ENCODE measurements around the gene ATP8A2. TPM values are rescaled to one million over a fixed set of nuclear protein-coding genes. Genes with fewer than 3 reads are reported as not detected.

The ATP8A2 gene
- total RNA-seq, 3 donors from 2014 or later: under 0.01 to 1.0 (median under 0.01) TPM

DNA sequence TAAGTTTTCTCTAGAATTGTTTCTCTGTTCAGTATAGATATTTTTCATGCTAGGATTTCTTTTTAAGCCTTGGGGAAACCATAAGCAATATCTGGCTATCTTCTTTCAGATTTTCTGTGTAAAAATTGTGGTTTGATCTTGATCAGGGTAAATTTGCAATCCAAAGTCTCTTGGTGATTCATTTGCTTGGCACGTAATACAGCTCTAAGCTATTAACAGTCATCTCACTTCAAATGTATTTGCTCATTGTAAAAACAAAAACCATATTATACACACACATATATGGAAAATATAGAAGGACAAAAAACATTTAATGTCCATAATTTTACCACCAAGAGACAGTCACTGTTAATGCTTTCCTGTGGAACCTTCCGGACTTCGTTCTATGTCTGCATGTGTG lies 489.1 kb downstream of the ATP8A2 start:
- no peak overlapping the region for H3K4me3 ChIP-seq
- intact Hi-C loops (cut with DNase I; ENCODE audit: low total_unique reads): no loop called here
- H3K27me3 ChIP-seq: no peaks in the 10 kb centered on the region

DNA sequence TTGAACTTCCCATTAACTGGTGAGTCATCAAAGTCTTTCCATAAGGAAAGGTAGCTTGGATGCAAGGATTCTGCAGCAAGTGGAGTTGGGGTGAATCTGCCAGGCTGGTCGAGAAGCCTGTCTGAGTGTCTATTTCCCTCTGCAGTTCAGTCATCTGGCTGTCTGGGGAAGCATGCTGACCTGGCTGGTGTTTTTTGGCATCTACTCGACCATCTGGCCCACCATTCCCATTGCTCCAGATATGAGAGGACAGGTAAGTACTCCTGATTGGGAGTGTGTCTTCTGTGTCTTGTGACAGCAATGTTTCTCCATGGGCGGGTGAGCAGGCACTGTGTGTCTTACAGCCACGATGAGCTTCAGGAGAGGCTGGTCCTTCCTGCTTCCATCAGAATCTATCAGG lies 490.4 kb downstream of the ATP8A2 start:
- H3K4me3 ChIP-seq: no peak overlapping the region
- no peak for DNase-seq (ENCODE audit: low spot score in 2 of 2)
- no peaks in the 10 kb centered on the region for H3K4me1 ChIP-seq
- intact Hi-C loops (cut with DNase I; ENCODE audit: low total_unique reads): no loop called here
- no peaks in the 10 kb centered on the region for H3K9me3 ChIP-seq
- no peaks in the 10 kb centered on the region for H3K27me3 ChIP-seq
- no peak for TF ChIP-seq POLR2A (IDR thresholded peaks at IDR 0.05)
- no peak for TF ChIP-seq POLR2AphosphoS5 (IDR thresholded peaks at IDR 0.05)
- TF ChIP-seq, protein P1, sequence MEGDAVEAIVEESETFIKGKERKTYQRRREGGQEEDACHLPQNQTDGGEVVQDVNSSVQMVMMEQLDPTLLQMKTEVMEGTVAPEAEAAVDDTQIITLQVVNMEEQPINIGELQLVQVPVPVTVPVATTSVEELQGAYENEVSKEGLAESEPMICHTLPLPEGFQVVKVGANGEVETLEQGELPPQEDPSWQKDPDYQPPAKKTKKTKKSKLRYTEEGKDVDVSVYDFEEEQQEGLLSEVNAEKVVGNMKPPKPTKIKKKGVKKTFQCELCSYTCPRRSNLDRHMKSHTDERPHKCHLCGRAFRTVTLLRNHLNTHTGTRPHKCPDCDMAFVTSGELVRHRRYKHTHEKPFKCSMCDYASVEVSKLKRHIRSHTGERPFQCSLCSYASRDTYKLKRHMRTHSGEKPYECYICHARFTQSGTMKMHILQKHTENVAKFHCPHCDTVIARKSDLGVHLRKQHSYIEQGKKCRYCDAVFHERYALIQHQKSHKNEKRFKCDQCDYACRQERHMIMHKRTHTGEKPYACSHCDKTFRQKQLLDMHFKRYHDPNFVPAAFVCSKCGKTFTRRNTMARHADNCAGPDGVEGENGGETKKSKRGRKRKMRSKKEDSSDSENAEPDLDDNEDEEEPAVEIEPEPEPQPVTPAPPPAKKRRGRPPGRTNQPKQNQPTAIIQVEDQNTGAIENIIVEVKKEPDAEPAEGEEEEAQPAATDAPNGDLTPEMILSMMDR (IDR thresholded peaks at IDR 0.05): no peak
- no peaks in the 10 kb centered on the region for H3K36me3 ChIP-seq
- no peak overlapping the region for H3K27ac ChIP-seq

More for the DNA sequence above, 489.1 kb downstream of the ATP8A2 start:
- no peaks in the 10 kb centered on the region for H3K4me1 ChIP-seq
- no peaks in the 10 kb centered on the region for H3K9me3 ChIP-seq
- no peak for DNase-seq (ENCODE audit: low spot score in 2 of 2)
- H3K27ac ChIP-seq: no peak overlapping the region
- TF ChIP-seq POLR2AphosphoS5 (IDR thresholded peaks at IDR 0.05): no peak
- TF ChIP-seq POLR2A (IDR thresholded peaks at IDR 0.05): no peak
- TF ChIP-seq, protein P1 (IDR thresholded peaks at IDR 0.05): no peak
- H3K36me3 ChIP-seq: no peaks in the 10 kb centered on the region

DNA sequence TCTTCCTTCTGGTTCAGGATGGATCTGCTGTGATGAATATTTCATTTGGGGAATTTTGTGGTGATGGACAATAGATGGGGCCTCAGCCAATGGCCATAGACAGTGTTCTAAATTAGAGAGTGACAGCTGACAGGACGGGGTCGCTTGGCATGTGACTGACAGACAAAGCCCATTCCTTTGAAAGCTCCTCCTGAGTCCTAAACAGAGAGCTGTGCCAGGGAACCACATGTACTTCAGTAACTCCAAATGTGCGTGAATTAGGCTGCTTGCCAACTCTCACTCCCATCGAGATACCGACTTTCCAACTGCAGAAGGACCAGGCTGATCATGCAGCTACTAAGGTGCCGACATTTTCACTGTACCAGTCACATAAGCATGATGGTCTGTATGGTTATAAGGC lies 492.3 kb downstream of the ATP8A2 start:
- no peaks in the 10 kb centered on the region for H3K27me3 ChIP-seq
- no peak overlapping the region for H3K4me3 ChIP-seq
- H3K9me3 ChIP-seq: no peaks in the 10 kb centered on the region
- H3K27ac ChIP-seq: no peak overlapping the region
- intact Hi-C loops (cut with DNase I; ENCODE audit: low total_unique reads): no loop called here
- H3K36me3 ChIP-seq: no peaks in the 10 kb centered on the region
- DNase-seq (ENCODE audit: low spot score in 2 of 2): no peak
- no peaks in the 10 kb centered on the region for H3K4me1 ChIP-seq
- no peak for TF ChIP-seq POLR2A (IDR thresholded peaks at IDR 0.05)
- TF ChIP-seq POLR2AphosphoS5 (IDR thresholded peaks at IDR 0.05): no peak
- TF ChIP-seq, protein P1 (IDR thresholded peaks at IDR 0.05): no peak

DNA sequence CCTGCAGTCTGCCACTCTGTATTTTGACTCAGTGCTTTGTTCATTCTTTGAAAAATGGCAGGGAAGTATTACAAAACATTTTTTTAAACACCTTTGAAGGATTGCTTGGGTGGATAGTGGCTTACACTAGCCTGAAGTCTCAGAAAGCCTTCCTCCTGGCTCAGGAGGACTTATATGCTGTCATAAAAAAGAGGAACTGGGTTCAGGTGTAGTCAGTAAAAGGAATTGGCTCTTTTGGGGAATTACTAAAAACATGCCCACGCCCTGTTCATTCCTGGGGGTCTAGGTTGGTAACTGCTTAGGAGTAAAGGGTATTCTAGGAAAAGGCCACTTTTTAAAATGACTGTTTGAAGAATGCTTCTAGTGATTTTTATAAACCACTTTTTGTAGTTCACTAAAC lies 493.2 kb downstream of the ATP8A2 start:
- intact Hi-C loops (cut with DNase I; ENCODE audit: low total_unique reads): no loop called here

DNA sequence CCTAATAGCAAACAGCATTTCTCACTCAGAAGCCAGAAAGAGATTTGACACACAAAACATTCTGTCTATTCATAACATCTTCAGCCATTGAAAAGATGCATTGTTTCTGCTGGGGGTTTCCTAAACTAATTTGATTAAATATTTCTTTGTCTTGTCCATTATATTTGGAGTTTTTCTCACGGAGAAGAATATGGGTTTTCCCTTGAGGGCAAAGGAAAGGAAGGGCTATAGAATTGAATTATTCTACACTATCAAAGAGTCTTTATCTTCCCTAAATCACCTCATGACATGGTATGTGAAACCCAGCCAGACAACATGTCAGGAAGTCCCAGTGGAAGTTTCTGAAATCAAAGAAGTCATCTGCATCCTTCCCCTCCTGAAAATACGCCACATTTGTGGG lies 493.6 kb downstream of the ATP8A2 start:
- intact Hi-C loops (cut with DNase I; ENCODE audit: low total_unique reads): no loop called here
- DNase-seq (ENCODE audit: low spot score in 2 of 2): no peak
- TF ChIP-seq, protein P1 (IDR thresholded peaks at IDR 0.05): no peak
- TF ChIP-seq POLR2A (IDR thresholded peaks at IDR 0.05): no peak
- TF ChIP-seq POLR2AphosphoS5 (IDR thresholded peaks at IDR 0.05): no peak
- no peak overlapping the region for H3K4me3 ChIP-seq
- no peaks in the 10 kb centered on the region for H3K4me1 ChIP-seq
- H3K27ac ChIP-seq: no peak overlapping the region
- H3K27me3 ChIP-seq: no peaks in the 10 kb centered on the region
- no peaks in the 10 kb centered on the region for H3K9me3 ChIP-seq
- no peaks in the 10 kb centered on the region for H3K36me3 ChIP-seq

More for the DNA sequence above, 493.2 kb downstream of the ATP8A2 start:
- no peak for TF ChIP-seq POLR2A (IDR thresholded peaks at IDR 0.05)
- TF ChIP-seq, protein P1 (IDR thresholded peaks at IDR 0.05): no peak
- TF ChIP-seq POLR2AphosphoS5 (IDR thresholded peaks at IDR 0.05): no peak
- H3K4me3 ChIP-seq: no peak overlapping the region
- no peaks in the 10 kb centered on the region for H3K27me3 ChIP-seq
- no peaks in the 10 kb centered on the region for H3K36me3 ChIP-seq
- H3K9me3 ChIP-seq: no peaks in the 10 kb centered on the region
- no peak for DNase-seq (ENCODE audit: low spot score in 2 of 2)
- no peaks in the 10 kb centered on the region for H3K4me1 ChIP-seq
- H3K27ac ChIP-seq: no peak overlapping the region
